Panc1 (cell line): ENCODE measurements around the gene TRIM44. TPM values are rescaled to one million over a fixed set of nuclear protein-coding genes. Genes with fewer than 3 reads are reported as not detected.

Source experiments
- ATAC-seq: fragments of 200-7000 bp; cut with Tn5 transposase; 2 replicates; pipeline ENCODE4 v1.9.1; 2020; ENCODE audit warnings: mild to moderate bottlenecking, moderate library complexity
- BruUV-seq: library from RNA; stranded (reverse); fragments of 400-500 nt; replicated peaks from 2 replicates; lab custom pipeline; 2021; lab: Mats Ljungman, UMichigan
- CTCF ChIA-PET: fragments of 300-600 bp; sonication (Branson Sonifier 250); formaldehyde crosslinking; loops from one replicate; lab custom pipeline; 2022; ENCODE audit warnings: antibody characterized with exemption; lab: Charles Lee
- POLR2A ChIA-PET: fragments of 300-600 bp; sonication (Branson Sonifier 250); formaldehyde crosslinking; loops from one replicate; lab custom pipeline; 2022; ENCODE audit warnings: antibody characterized with exemption; lab: Charles Lee
- DNase-seq: peaks from one replicate; pipeline ENCODE4 v3.0.0-alpha.2; 2010; ENCODE audit warnings: low read depth, low spot score
- H3K27ac ChIP-seq: 2 replicates; pipeline ENCODE4 v1.5.1; 2011; ENCODE audit warnings: mild to moderate bottlenecking, low read length, inconsistent platforms
- H3K27me3 ChIP-seq: fragments of 200-500 bp; sonication (Bioruptor generic); 2 replicates; pipeline ENCODE4 v1.6.0; 2014; ENCODE audit warnings: low read length, inconsistent platforms; ENCODE audit not compliant: control insufficient read depth, insufficient read depth
- H3K36me3 ChIP-seq: fragments of 200-500 bp; sonication (Bioruptor generic); 2 replicates; pipeline ENCODE4 v1.5.1; 2014; ENCODE audit warnings: inconsistent platforms, mild to moderate bottlenecking, low read length, moderate library complexity; ENCODE audit not compliant: control insufficient read depth, insufficient read depth
- H3K4me1 ChIP-seq: 2 replicates; pipeline ENCODE4 v1.5.1; 2011; ENCODE audit warnings: inconsistent platforms, mild to moderate bottlenecking, low read length, moderate library complexity; ENCODE audit not compliant: control insufficient read depth, insufficient read depth
- H3K4me3 ChIP-seq, 2 experiments: 2 replicates each; pipeline ENCODE4 v1.5.1; 2011 to 2012; ENCODE audit warnings: low read depth in 2 of 2, low read length in 2 of 2, mild to moderate bottlenecking in 2 of 2, inconsistent platforms in 1 of 2, moderate library complexity in 1 of 2
- H3K9me3 ChIP-seq: fragments of 200-500 bp; sonication (Bioruptor generic); 2 replicates; pipeline ENCODE4 v1.5.1; 2014; ENCODE audit warnings: low read depth, mild to moderate bottlenecking, inconsistent platforms, low read length, moderate library complexity; ENCODE audit not compliant: control insufficient read depth, insufficient read depth
- CTCF ChIP-seq: fragments of 450-650 bp; IDR thresholded peaks from 2 replicates; pipeline ENCODE4 v1.5.1; 2017; ENCODE audit warnings: mild to moderate bottlenecking
- POLR2AphosphoS5 ChIP-seq: IDR thresholded peaks from 2 replicates; pipeline ENCODE4 v1.6.1; 2012; ENCODE audit warnings: mild to moderate bottlenecking, low read depth, low read length, moderate library complexity
- SIN3A ChIP-seq: IDR thresholded peaks from 2 replicates; pipeline ENCODE4 v1.6.1; 2012; ENCODE audit warnings: low read depth, mild to moderate bottlenecking, low read length, moderate library complexity, borderline replicate concordance; ENCODE audit not compliant: insufficient read depth
- TCF7L2 ChIP-seq: IDR thresholded peaks from 2 replicates; pipeline ENCODE4 v1.6.1; 2011; ENCODE audit warnings: mild to moderate bottlenecking, low read depth, low read length, inconsistent platforms
- in situ Hi-C: cut with HindIII; loops from 2 replicates; pipeline ENCODE4 v1.10.0; 2016; ENCODE audit warnings: low sequenced_read_pairs, low pct_unique_long_range_greater_than_20kb
- intact Hi-C: fragments of 100-400 bp; cut with micrococcal nuclease; formaldehyde crosslinking; loops from one replicate; pipeline ENCODE4 v1.10.0; 2022; ENCODE audit not compliant: unreplicated experiment
- total RNA-seq: library from RNA; stranded (reverse); gene quantifications from one replicate; pipeline ENCODE4 v1.2.1, GENCODE V29; 2021; ENCODE audit not compliant: unreplicated experiment
- TF ChIP-seq, protein P1 (sequence below), 2 experiments: IDR thresholded peaks; 2 replicates each; pipeline ENCODE4 v1.6.1; 2011 to 2012; ENCODE audit warnings: low read depth in 2 of 2, control low read depth in 1 of 2, low read length in 1 of 2, mild to moderate bottlenecking in 1 of 2, moderate library complexity in 1 of 2; ENCODE audit not compliant: insufficient read depth in 1 of 2

TRIM44 gene
- total RNA-seq, 1 experiment from 2014 or later = 80.3 TPM

DNA sequence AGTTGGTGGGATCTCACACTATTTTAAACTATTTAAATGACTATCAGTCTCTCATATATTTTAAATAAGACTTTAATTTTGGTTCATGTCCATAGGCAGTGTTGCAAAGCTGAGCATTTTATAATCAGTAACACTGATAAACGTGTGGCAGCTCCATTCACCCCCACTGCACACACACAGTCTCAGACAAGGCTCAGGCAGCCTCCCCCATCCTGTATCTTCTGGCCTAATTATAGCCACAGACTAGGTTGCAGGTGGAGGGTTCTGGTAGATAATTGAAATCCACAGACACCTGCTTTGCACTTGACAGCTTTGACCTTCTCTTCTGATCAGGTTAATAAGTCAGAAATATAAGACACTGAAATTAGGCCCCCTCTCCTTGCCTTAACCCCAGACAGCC, 162.8 kb downstream of the TRIM44 start:
- in situ Hi-C loops = no loop called here
- no TSS peak for BruUV-seq
- no peak for ATAC-seq
- H3K36me3 ChIP-seq = no peaks in the 10 kb centered on the region
- H3K4me3 ChIP-seq = no peak overlapping the region
- peaks cover 7% of the 10 kb centered on the region for H3K4me1 ChIP-seq
- DNase-seq = no peak
- intact Hi-C loops = loop anchor here (10.0 kb wide), 2 partner anchors 119 to 309 kb away; partner anchors contain the start of gene LDLRAD3
- no peak overlapping the region for H3K27ac ChIP-seq
- H3K9me3 ChIP-seq = no peaks in the 10 kb centered on the region
- TF ChIP-seq CTCF = no peak
- no peak for TF ChIP-seq POLR2AphosphoS5
- TF ChIP-seq, protein P1, sequence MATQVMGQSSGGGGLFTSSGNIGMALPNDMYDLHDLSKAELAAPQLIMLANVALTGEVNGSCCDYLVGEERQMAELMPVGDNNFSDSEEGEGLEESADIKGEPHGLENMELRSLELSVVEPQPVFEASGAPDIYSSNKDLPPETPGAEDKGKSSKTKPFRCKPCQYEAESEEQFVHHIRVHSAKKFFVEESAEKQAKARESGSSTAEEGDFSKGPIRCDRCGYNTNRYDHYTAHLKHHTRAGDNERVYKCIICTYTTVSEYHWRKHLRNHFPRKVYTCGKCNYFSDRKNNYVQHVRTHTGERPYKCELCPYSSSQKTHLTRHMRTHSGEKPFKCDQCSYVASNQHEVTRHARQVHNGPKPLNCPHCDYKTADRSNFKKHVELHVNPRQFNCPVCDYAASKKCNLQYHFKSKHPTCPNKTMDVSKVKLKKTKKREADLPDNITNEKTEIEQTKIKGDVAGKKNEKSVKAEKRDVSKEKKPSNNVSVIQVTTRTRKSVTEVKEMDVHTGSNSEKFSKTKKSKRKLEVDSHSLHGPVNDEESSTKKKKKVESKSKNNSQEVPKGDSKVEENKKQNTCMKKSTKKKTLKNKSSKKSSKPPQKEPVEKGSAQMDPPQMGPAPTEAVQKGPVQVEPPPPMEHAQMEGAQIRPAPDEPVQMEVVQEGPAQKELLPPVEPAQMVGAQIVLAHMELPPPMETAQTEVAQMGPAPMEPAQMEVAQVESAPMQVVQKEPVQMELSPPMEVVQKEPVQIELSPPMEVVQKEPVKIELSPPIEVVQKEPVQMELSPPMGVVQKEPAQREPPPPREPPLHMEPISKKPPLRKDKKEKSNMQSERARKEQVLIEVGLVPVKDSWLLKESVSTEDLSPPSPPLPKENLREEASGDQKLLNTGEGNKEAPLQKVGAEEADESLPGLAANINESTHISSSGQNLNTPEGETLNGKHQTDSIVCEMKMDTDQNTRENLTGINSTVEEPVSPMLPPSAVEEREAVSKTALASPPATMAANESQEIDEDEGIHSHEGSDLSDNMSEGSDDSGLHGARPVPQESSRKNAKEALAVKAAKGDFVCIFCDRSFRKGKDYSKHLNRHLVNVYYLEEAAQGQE (IDR thresholded peaks at IDR 0.05; ENCODE audit: insufficient read depth in 1 of 2, low read depth in 2 of 2, low read length in 1 of 2) = no peak
- no peak for TF ChIP-seq SIN3A
- no peak for TF ChIP-seq TCF7L2
- no peaks in the 10 kb centered on the region; the same call in 1 of the 2 replicates for H3K27me3 ChIP-seq
- ChIA-PET CTCF (no interaction called here), POLR2A (no interaction called here)

DNA sequence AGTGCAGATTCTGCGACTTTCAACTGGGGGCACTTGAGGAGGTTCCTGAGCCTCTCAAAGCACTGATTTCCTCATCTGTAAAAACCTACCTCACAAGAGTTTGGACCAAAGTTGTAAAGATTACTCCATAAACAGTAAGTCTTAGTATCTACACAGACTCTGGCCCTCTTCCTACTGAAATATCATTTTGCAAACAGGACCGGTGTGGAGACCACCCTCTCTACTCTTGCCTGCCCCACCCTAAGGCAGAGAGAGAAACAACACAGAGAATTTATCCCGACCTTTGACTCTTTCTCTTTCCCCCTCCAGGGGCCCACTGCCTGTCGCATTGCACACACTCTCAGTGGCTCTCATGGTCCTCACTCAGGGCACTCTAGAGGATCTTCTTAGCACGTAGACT, 163.4 kb downstream of the TRIM44 start:
- no peak for ATAC-seq
- TF ChIP-seq CTCF = no peak
- TF ChIP-seq SIN3A = no peak
- no peak for TF ChIP-seq POLR2AphosphoS5
- no peak for TF ChIP-seq TCF7L2
- TF ChIP-seq, protein P1 (IDR thresholded peaks at IDR 0.05; ENCODE audit: insufficient read depth in 1 of 2, low read depth in 2 of 2, low read length in 1 of 2) = no peak
- POLR2A ChIA-PET = no interaction called here
- H3K36me3 ChIP-seq = no peaks in the 10 kb centered on the region
- H3K27me3 ChIP-seq = no peaks in the 10 kb centered on the region; the same call in 1 of the 2 replicates
- intact Hi-C loops (loop anchor here (10.0 kb wide), 2 partner anchors 119 to 309 kb away; partner anchors contain the start of gene LDLRAD3), in situ Hi-C loops (no loop called here)
- H3K4me1 ChIP-seq = peaks cover 7% of the 10 kb centered on the region
- H3K9me3 ChIP-seq = no peaks in the 10 kb centered on the region
- CTCF ChIA-PET = no interaction called here
- H3K27ac ChIP-seq = no peak overlapping the region
- H3K4me3 ChIP-seq = no peak overlapping the region
- no peak for DNase-seq
- BruUV-seq = no TSS peak
